ENCODE measurements around the gene GPD2. TPM values are rescaled to one million over a fixed set of nuclear protein-coding genes. Genes with fewer than 3 reads are reported as not detected.

Gene GPD2
- total RNA-seq, 4 donors from 2014 or later: 16.7 to 51.5 (median 26.8) TPM

DNA sequence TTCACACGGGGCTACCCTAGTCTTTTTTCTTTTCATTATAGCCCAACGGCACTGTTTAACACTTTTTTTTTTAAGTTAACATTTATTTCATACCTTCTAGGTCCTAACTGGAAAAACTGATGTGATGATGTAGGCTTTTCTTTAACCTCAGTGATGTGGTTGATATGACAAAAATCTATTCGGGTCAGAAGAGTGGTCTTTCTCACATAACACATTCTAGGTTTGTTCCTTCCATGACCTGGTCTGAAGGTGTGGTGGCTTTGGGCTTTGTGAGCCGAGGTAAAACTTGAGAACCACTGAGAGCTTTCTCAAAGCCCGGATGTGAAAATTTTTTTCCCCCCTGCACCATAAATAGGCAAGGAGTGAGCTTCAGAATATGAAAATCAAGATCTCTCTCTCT is 44.2 kb downstream of the GPD2 start:
- Histone ChIP-seq H3K4me3 (no peak overlapping the region), H3K27me3 (no peaks in the 10 kb centered on the region), H3K9me3 (no peaks in the 10 kb centered on the region), H3K36me3 (no peaks in the 10 kb centered on the region), H3K4me1 (peaks cover 0 to 20% (median 3%) of the 10 kb centered on the region in 3 donors), H3K27ac (no peak overlapping the region)
- WGBS, 2 donors (ENCODE audit: low coverage in 1 of 2): 72 to 89% methylated on average over 2 to 5 of the region's 5 CpGs
- TF ChIP-seq EP300 (IDR thresholded peaks at IDR 0.05) (no peak), POLR2A (IDR thresholded peaks at IDR 0.05) (no peak), POLR2AphosphoS5 (IDR thresholded peaks at IDR 0.05) (no peak)
- TF ChIP-seq, protein P1, sequence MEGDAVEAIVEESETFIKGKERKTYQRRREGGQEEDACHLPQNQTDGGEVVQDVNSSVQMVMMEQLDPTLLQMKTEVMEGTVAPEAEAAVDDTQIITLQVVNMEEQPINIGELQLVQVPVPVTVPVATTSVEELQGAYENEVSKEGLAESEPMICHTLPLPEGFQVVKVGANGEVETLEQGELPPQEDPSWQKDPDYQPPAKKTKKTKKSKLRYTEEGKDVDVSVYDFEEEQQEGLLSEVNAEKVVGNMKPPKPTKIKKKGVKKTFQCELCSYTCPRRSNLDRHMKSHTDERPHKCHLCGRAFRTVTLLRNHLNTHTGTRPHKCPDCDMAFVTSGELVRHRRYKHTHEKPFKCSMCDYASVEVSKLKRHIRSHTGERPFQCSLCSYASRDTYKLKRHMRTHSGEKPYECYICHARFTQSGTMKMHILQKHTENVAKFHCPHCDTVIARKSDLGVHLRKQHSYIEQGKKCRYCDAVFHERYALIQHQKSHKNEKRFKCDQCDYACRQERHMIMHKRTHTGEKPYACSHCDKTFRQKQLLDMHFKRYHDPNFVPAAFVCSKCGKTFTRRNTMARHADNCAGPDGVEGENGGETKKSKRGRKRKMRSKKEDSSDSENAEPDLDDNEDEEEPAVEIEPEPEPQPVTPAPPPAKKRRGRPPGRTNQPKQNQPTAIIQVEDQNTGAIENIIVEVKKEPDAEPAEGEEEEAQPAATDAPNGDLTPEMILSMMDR (IDR thresholded peaks at IDR 0.05): no peak
- no peak for ATAC-seq

GRCh38 chr2:156481312-156481711 is 45.1 kb downstream of the GPD2 start:
- no peak for ATAC-seq
- no peak overlapping the region for H3K27ac ChIP-seq
- H3K4me1 ChIP-seq: peaks cover 0 to 11% (median under 1%) of the 10 kb centered on the region in 3 donors
- H3K9me3 ChIP-seq: no peaks in the 10 kb centered on the region
- no peak overlapping the region for H3K4me3 ChIP-seq
- TF ChIP-seq POLR2A (IDR thresholded peaks at IDR 0.05) (no peak), EP300 (IDR thresholded peaks at IDR 0.05) (no peak), POLR2AphosphoS5 (IDR thresholded peaks at IDR 0.05) (no peak)
- TF ChIP-seq, protein P1 (IDR thresholded peaks at IDR 0.05): no peak
- H3K27me3 ChIP-seq: no peaks in the 10 kb centered on the region
- H3K36me3 ChIP-seq: no peaks in the 10 kb centered on the region

DNA sequence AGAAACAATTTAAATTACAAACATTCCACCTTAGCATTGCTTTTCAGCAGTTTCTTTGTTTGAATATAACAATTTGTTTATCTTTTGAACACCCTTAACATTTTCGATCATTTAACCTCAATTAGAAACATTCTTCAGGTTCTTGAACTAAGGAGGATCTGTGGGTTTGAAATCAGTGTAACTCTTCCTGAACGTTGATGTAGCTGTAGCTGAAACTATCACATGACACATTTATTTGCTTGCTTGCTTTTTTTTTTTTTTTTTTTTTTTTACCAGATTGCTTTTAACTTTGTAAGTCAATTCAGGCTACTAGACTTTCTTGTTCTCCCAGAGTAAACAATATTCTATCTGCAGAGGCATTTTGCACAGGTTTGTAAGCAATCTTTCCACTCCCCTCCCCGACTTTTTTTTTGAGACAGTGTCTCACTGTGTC is 47.6 kb downstream of the GPD2 start:
- ATAC-seq: no peak
- Histone ChIP-seq H3K36me3 (no peaks in the 10 kb centered on the region), H3K27ac (no peak overlapping the region), H3K4me3 (no peak overlapping the region), H3K27me3 (no peaks in the 10 kb centered on the region), H3K9me3 (no peaks in the 10 kb centered on the region), H3K4me1 (no peaks in the 10 kb centered on the region)
- 57 to 67% methylated on average over 3 of the region's 3 CpGs for WGBS, 2 donors (ENCODE audit: low coverage in 1 of 2)
- TF ChIP-seq EP300 (IDR thresholded peaks at IDR 0.05): no peak
- TF ChIP-seq, protein P1 (IDR thresholded peaks at IDR 0.05): no peak
- TF ChIP-seq POLR2AphosphoS5 (IDR thresholded peaks at IDR 0.05): no peak
- no peak for TF ChIP-seq POLR2A (IDR thresholded peaks at IDR 0.05)

DNA sequence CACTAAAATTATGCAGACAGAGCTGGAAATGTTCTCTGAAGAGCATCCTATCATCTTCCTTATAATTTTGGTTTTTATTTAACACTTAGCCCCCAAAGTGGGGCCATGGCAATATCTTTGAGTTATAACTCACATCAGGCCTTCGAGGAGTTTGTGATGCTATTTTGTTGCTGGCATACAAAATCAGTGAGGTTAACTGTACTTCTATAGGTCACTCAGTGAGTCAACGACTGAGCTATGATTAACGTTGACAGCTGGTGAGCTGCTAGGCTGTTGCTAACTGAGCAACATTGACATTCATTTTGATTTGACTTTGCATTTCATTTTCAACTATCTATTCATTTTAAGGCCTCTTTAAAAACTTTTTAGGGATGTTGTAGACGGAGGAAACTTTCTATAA is 50.0 kb downstream of the GPD2 start:
- TF ChIP-seq EP300 (IDR thresholded peaks at IDR 0.05): no peak
- TF ChIP-seq, protein P1 (IDR thresholded peaks at IDR 0.05): no peak
- no peak for ATAC-seq
- WGBS, 2 donors (ENCODE audit: low coverage in 1 of 2): 65 to 80% methylated on average over 4 of the region's 4 CpGs
- Histone ChIP-seq H3K9me3 (no peaks in the 10 kb centered on the region), H3K36me3 (no peaks in the 10 kb centered on the region), H3K4me1 (peaks cover 0 to 14% (median 0%) of the 10 kb centered on the region in 3 donors), H3K4me3 (no peak overlapping the region), H3K27me3 (no peaks in the 10 kb centered on the region), H3K27ac (no peak overlapping the region)

DNA sequence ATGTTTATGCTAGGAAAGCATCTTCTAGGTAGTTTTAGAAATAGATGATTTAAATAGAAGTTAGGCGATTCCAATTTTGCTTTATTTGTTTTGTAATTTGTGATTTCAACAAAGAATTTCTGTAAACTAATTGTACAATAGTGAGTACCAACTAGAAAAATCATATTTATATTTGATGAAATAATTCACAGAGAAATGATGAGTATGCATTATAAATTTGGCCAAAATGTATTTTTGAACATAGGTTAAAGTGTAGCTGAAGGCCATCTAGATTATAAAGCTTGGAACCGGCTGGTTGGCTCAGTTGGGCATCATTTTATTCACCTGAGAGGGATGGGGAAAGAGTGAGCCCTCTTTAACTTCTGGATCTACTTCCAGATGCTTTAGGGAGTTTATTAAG is 50.4 kb downstream of the GPD2 start:
- H3K27ac ChIP-seq: no peak overlapping the region
- peaks cover 0 to 19% (median 0%) of the 10 kb centered on the region in 3 donors for H3K4me1 ChIP-seq
- WGBS, 2 donors (ENCODE audit: low coverage in 1 of 2): 94 to 100% methylated on average over 1 to 2 of the region's 2 CpGs
- no peaks in the 10 kb centered on the region for H3K27me3 ChIP-seq
- H3K4me3 ChIP-seq: no peak overlapping the region
- no peaks in the 10 kb centered on the region for H3K36me3 ChIP-seq
- H3K9me3 ChIP-seq: no peaks in the 10 kb centered on the region
- TF ChIP-seq POLR2A (IDR thresholded peaks at IDR 0.05) (no peak), POLR2AphosphoS5 (IDR thresholded peaks at IDR 0.05) (no peak), EP300 (IDR thresholded peaks at IDR 0.05) (no peak)
- TF ChIP-seq, protein P1 (IDR thresholded peaks at IDR 0.05): no peak
- no peak for ATAC-seq
